Skin epidermis (tissue), 12 donors: ENCODE results near the gene PCDH12.

Experiments
- H3K27ac ChIP-seq, 21 experiments: fragments of 200-600 bp; sonication (generic) in 11 of 21; one replicate each; pipeline ENCODE4 v1.5.0; 2020; ENCODE audit warnings: mild to moderate bottlenecking in 3 of 21, inconsistent platforms in 2 of 21, moderate library complexity in 2 of 21
- H3K4me3 ChIP-seq, 7 experiments: fragments of 200-600 bp; sonication (generic) in 2 of 7; one replicate each; pipeline ENCODE4 v1.5.0; 2020; ENCODE audit warnings: inconsistent platforms in 2 of 7, mild to moderate bottlenecking in 2 of 7, moderate library complexity in 1 of 7

Gene PCDH12

DNA sequence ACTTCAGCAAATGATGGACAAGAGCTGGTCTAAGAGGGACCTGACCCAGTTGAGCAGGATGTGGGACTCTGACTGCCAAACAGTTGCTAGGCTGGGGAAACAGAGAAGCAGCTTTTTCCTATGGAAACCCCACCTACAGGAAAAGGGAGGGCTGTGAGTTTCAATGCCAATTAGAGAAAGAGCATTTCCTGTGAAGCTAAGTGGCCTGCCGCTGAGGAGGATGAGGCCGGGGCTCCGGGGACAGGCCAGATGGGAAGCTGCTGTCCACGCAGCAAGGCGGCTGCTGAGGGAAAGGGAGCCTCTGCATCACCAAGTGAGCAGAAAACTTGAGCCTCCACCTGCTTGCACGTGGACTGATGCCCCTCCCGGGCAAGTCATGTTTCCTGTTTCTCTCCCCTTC is at the start of gene PCDH12:
PCDH12 (minus strand) TSS at position 90 of the 400 bp plus-strand sequence. CDS start 351 bp downstream, outside the sequence.
- H3K4me3 ChIP-seq = peak within 1 kb of the TSS in 1 of 7 experiments; percentile 2
- H3K27ac ChIP-seq = peak within 1 kb of the TSS in 11 of 21 experiments; percentile 4 to 58 (median 30)

DNA sequence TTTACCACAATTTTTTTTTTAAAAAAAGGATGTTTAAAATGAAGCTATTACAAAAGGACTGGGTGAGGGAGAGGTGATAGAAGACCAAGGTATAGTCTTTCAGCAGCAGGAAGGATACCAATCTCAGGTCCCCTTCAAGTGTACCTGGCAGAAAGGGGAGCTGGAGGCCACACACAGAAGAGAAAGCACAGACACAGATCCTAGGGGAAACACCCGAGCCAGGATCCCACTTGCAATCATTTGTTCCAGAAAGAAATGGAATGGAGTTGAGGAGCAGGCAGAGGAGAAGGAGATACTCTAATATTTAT is 49.2 kb upstream of the PCDH12 start:
- no peak overlapping the region for H3K4me3 ChIP-seq
- peak overlapping the region in 2 of 21 experiments; percentile 23 to 36 for H3K27ac ChIP-seq

DNA sequence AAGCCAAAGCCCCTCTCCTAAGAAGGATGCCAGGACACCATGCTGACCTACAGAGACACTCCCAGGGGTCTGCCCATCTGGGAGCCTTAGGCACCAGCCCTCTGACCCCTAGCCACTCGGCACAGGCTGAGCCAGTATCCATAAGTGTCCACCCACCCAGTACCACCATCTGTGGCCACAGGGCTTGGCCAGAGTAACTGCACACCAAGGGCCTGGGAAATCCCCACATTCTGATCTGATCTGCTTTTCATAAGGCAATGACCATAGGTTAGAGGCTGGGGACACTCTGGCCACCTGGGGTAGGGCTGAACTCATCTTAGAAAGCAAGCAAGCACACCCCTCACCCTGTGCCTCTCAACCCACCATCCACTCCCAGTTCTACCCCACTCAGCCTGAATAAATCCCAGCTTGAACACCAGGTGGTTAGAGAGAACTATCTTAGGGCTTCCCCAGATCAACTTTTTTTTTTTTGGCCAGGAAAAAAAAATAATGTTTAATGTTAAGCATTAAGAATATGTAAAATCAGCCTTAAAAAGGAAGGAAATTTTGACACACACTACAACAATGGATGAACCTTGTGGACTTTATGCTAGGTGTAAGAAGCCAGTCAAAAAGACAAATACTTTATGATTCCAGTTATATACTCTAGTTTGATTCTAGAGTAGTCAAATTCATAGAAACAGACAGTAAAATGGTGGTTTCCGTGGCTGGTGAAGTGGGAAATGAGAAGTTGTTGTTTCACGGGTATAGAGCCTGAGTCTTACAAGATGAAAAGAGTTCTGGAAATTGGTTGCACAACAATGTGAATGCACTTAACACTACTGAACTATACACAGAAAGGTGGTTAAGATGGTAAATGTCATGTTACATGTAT is 48.6 kb upstream of the PCDH12 start:
- no peak overlapping the region for H3K4me3 ChIP-seq
- peak overlapping the region in 4 of 21 experiments; percentile 1 to 36 (median 30) for H3K27ac ChIP-seq

- Histone ChIP-seq H3K27ac (no peak overlapping the region), H3K4me3 (no peak overlapping the region)
These were observed 45.3 kb upstream of the PCDH12 start for GRCh38 chr5:142003266-142003800.

- H3K27ac ChIP-seq = peak overlapping the region in 3 of 21 experiments; percentile 17 to 46 (median 33)
- no peak overlapping the region for H3K4me3 ChIP-seq
These were observed 42.9 kb upstream of the PCDH12 start for GRCh38 chr5:142000704-142001484.

GRCh38 chr5:142000173-142000572 is 42.2 kb upstream of the PCDH12 start:
- Histone ChIP-seq H3K27ac (peak overlapping the region in 1 of 21 experiments; percentile 17), H3K4me3 (no peak overlapping the region)

GRCh38 chr5:141997358-141997960 is 39.5 kb upstream of the PCDH12 start:
- Histone ChIP-seq H3K27ac (peak overlapping the region in 1 of 21 experiments; percentile 8), H3K4me3 (no peak overlapping the region)

DNA sequence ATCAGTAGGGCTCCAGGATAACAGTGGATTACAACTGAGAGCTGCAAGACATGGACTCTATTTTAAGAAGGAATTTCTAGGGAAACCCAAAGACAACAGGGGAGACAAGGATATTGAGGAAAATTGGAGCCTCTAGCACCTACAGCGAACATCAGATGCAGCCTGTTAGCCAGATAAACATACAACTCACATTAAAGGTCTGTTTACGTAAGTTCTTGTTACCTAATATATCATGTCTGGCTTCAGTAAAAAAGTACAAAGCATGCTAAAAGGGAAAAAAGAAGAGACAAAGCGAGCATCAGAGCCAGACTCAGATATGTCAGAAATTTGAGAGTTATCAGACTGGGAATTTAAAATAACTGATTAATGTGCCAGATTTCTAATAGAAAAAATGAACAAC is 37.7 kb upstream of the PCDH12 start:
- no peak overlapping the region for H3K4me3 ChIP-seq
- H3K27ac ChIP-seq = no peak overlapping the region

GRCh38 chr5:141994511-141995136 is 36.6 kb upstream of the PCDH12 start:
- Histone ChIP-seq H3K4me3 (no peak overlapping the region), H3K27ac (no peak overlapping the region)

GRCh38 chr5:141992349-141992963 is 34.5 kb upstream of the PCDH12 start:
- no peak overlapping the region for H3K27ac ChIP-seq
- H3K4me3 ChIP-seq = no peak overlapping the region

DNA sequence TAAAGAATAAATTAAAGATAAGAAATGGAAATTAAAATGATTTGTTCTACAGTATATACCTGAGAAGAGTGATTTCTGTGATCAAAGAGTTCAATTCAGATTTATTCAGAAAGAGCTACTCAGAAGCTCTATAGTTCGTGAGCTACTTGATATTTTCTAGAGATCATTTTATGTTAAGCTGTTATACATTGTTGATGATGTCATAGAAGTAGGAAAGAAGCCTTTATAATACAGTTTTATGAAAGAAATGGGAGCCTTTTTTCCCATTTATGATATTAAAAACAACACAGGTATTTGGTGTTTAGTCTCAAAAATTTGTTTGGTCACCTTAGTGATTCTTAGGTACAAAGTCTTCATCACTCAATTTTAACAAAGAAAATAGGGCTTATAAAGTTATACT is 31.7 kb upstream of the PCDH12 start:
- no peak overlapping the region for H3K4me3 ChIP-seq
- H3K27ac ChIP-seq = no peak overlapping the region

DNA sequence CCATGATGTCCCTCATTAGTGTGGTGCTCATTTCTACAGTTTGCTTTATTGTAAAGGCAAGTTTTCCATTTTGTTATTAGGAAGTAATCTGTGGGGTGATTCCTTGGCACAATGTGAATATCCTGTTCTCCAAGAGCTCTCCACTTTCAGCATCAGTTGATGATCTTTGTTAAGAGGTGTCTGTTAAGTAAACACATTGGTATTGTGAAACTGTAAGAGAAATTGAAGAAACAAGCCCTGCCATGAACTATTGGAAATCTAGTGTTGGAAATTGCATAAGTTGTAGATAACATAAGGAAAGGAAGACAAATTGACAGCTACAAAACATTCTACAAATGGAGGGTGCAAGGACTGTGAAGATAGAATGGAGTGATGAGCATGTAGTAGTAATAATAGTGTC is 28.1 kb upstream of the PCDH12 start:
- H3K27ac ChIP-seq = no peak overlapping the region

DNA sequence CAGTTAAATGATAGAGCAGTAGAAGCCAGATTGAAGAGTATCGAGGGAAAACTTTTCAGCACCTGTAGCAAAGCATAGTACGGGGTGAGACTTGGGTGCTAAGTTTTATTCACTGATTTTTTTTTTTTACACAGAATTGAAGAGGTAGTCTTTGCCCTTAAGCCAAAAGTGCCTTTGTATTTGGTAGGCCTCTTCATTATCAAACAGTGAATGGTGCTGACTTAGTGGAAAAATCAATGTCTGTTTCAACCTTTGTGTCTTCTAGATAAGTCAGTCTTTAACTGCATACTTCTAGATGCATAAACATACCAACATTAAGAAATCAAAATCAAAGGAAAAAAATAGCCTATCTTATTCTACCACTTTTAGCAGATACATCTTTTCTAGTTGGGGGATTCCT is 24.6 kb upstream of the PCDH12 start:
- Histone ChIP-seq H3K27ac (no peak overlapping the region), H3K4me3 (no peak overlapping the region)

More for the DNA sequence above, 28.1 kb upstream of the PCDH12 start:
- H3K4me3 ChIP-seq = no peak overlapping the region

DNA sequence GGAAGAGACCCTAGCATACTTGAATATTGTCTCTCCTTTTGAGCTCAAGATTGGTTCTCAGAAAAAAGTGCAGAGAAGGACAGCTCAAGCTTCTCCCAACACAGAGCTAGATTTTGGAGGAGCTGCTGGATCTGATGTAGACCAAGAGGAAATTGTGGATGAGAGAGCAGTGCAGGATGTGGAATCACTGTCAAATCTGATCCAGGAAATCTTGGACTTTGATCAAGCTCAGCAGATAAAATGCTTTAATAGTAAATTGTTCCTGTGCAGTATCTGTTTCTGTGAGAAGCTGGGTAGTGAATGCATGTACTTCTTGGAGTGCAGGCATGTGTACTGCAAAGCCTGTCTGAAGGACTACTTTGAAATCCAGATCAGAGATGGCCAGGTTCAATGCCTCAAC is 20.4 kb upstream of the PCDH12 start:
- no peak overlapping the region for H3K27ac ChIP-seq

GRCh38 chr5:141976176-141976575 is 18.2 kb upstream of the PCDH12 start:
- Histone ChIP-seq H3K27ac (no peak overlapping the region), H3K4me3 (no peak overlapping the region)

More for the DNA sequence above, 20.4 kb upstream of the PCDH12 start:
- H3K4me3 ChIP-seq = no peak overlapping the region

DNA sequence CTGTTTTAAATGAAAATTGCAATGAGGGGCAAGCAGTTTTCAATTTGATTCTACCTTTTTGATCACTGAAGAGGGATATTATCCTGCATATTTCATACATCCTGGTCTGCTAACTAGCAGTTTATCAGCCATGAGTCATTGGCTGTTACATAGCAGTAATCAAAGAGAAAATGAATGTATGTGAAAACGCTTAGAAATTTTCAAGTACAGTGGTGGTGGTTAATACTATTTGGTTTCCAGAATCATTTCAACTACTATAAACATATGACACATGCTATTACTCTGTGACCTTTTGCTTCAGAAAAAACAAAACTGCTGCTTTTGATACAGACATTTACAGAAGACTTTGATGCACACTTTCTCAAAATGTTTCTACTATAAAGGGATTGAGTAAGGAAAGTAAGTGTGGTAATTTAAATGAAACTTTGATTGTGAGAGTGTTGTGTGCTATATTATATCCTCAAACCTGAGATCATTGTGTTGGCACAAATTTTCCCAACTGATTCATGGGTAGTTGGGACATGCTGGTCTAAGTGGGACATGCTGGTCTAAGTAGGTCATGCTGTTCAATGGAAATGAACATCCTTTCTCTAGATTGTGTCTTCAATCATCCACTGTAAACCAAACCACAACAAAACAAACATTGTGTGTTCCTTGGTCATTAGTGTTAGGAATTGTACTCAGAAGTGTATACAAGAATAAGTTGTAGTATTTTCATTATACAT is 16.0 kb upstream of the PCDH12 start:
- no peak overlapping the region for H3K27ac ChIP-seq
- no peak overlapping the region for H3K4me3 ChIP-seq

DNA sequence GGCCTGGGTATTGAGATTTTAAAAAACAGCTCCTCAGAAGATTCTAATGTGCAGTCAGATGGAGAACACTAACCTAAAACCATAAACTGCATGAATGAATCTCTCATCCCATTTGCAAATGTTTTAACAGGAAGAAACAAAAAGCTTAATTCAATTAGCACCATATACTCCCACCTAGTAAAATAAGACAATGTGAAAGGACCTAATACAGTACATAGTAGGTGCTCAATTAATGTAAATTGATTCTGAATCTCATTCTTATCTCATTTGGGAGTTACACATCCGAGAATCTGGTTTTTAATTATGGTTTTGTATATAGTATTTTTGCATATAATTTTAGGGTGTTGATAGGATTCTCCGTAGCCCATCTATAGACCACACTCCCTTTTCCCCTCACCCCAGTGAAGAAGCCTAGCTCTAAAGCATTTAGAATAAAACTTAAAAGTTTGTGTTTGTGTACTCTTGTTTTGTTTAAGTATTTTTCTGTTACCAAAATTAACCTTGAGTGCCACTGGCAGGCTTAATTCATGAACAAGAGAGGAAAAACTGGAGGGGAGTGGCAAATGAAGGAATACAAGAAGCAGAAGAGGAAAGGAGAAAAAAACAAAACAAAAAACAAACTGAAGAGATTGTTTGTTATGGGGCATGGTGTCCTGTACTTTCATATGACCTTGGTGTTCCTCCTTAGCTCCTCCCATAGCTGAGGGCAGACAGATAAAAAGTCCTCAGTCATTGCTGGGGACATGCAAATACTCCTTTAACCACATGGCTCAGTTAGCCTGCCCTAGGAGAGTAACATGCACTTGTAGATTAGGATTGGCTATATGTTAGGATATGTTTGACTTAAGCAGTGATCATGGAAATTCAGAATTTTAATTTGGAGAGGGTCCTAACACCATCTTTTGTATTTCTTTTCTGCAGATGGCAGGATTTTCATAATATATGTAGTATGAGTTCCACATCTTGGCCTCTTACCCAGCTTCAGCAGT is 12.1 kb upstream of the PCDH12 start:
- peak overlapping the region; percentile 88 to 100 (median 98) for H3K27ac ChIP-seq
- peak overlapping the region; percentile 50 to 86 (median 58) for H3K4me3 ChIP-seq
